Activated gamma-delta T cell (primary cell): ENCODE results near the gene CELF5.
"Not testable (repeated sequence)": the region's sequence is repeated elsewhere in the genome, so short reads cannot be mapped to it uniquely, and the experiment has no call there.

Source experiments
- DNase-seq: peaks from one replicate; lab custom pipeline; 2025; lab: John Stamatoyannopoulos, UW

The CELF5 gene

DNA sequence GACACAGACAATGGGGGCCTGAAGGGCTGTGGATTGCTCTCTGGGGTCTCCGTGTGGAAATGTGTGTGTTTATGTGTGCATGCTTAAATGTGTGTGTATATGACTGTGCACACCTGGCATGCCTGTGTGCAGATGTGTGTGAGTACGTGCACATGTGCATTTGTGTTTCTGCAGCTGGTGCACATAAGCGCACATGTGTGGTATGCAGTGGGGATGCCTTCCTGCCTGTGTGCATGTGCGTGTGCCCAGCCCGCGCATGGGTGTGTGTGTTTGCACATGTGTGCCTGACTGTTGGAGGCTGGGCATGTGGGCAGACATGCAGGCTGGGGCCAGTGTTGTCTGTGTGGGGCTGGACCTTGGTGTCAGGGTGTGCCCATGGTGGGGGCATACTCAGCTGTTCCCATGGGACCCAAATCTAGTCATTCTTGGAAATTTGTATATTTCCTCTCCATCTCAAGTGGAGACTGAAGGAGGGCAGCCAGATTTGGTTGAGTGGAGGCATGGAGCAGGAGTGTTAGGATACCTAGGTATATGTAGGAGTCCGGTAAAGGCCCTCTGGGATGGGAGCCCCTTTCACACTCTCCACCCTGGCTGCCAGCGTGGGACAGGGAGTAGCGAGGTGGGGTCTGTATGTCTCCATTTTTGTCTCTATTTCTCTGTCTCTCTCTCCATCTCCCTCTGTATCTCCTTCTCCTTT is 49.9 kb downstream of the CELF5 start:
- no peak for DNase-seq

DNA sequence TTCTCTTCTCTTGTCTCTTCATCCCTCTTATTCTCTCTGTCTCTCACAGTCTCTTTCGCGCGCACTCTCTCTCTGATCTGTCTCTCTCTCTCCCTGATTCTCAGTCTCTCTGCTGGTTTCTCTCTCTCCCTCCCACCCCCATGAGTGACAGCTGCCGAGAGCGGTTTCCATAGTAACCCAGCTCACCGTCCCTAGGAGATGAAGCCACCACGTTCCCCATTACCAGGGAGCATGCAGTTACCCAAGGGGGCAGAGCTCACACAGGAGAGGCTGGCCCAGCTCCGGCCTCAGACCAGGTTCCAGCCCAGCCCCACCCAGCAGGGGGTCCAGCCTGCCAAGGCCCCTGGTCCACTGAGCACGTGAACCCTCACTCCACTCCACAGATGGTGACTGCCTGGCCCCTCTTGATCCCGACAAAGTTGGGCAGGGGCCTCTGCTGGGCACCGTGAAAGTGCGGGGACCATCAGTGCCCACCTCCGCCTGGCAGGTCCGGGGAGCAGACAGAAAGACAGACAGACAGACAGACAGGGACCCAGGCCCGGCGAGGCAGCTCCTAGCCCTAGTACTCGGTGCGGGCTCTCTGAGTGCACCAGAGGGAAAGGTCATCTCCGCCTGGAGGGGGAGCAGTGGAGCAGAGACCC is 50.6 kb downstream of the CELF5 start:
- no peak for DNase-seq

DNA sequence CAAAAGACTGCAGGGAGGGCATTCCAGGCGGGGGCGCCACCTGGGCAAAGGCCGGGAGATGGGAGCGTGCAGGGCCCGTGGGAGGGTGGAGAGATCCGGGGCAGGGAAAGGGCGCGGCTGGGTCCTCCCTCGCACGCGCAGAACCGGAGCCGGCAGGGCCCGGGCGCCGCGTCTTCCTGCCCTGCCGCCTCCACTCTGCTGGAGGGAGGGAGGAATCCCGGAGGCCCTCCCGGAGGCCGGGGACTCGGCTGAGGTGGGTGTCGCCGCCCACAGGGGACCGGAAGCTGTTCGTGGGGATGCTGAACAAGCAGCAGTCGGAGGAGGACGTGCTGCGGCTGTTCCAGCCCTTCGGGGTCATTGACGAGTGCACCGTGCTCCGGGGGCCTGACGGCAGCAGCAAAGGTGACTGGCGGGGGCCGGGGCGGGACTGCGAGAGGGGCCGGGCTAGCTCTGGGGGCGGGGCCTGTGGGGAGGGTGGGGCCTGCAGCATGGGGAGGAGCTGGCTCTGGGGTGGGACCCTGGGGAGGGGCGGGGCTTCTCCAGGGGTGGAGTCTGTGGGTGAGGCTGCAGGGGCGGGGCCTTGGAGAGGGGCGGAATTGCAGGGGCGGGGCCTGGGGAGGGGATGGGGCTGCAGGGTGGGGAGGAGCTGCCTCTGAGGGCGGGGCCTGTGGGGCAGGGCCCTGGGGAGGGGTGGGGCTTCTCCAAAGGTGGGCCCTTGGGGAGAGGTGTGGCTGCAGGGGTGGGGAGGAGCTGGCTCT is 51.3 kb downstream of the CELF5 start:
- peak; percentile 91 for DNase-seq

DNA sequence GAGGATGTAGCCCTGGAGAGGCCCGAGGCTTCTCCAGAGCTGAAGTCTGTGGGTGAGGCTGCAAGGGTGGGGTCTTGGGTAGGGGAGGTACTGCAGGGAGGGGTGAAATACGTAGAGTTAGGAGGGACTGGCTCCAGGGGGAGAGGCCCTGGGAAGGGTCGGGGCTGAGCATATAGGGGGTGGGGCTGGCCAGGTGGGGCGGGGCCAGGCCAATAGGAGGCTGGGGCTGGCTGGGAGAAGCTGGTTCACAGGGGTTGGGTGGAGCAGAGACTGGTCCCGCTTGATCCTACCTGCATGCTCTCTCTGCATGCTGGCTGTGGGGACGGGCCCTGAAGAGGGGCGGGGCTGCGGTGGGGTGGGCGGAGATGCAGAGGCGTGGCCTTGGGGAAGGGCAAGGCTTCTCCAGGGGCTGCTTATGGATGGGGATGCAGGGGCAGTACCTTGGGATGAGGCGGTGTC is 51.9 kb downstream of the CELF5 start:
- peak; percentile 34 for DNase-seq

DNA sequence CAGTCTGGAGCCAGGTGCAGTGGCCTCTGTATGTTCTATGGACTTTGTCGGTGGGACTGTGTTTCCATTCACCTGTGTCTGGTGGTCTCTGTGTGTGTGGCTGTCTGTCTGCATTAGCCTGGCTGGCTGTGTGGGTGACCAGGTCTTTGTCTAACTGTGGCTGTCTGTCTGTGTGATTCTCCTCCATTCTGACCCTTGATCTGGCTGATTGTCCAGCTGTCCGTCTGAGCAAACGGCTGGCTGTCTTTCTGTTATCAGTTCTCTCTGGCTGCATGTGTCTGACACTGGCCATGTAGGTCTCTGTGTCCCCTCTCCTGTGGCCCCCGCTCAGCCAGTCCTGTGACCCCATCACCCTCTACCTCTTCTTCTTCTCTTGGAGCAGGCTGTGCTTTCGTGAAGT is 53.2 kb downstream of the CELF5 start:
- no peak for DNase-seq

DNA sequence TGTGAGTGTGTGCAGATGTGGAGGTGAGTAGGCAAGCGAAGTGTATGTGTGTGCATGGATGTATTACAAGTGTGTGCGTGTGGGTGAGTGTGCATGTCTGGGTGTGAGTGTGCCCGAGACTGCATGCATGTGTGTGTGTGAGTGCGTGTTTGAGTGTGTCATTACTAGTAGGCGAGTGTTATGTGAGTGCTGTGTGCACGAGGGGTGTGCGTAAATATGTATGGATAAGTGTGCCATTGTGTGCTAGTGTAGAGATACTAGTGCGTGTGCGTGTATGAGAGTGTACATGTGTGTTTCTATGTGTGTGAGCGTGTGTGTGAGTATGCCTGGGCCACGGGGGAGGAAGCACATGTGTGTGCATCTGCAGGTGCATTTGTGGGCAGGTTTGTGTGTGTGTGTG is 53.8 kb downstream of the CELF5 start:
- DNase-seq = no peak

DNA sequence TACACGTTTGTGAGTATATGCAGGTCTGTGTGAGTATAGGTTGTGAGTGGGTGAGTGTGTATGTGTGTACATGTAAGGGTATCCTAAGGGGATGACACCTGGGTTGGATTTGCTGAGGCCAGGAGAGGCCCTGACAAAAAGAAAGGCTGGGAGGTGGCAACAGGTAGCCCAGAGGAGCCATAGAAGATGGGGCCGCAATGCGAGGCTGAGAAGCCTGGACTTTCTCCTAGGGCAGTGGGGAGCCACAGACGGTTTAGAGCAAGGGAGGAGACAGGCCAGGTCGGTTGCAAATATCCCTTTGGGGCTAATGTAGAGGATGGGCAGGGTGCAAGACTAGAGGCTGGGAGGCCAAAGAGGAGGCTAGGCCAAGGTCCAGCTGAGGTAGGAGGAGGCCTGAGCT is 54.3 kb downstream of the CELF5 start:
- DNase-seq = no peak

DNA sequence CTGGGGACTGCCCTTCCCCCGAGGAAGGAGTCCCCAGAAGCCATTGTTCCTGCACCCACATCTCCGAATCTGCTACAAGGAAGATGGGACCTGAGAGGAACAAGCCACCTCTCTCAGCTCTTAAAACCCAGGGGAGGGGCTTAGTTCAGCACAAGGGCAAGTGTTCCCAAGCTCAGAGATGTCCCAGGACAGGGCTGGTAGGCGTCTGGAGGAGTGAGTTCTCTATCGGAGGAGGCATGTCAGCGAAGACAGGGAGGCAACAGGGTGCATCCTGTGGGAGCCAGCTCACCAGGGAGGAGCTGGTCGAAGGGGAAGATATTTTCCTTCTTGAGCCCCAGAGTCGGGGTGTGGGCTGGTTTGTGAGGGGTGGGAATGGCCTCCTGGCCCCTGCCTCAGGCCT is 54.8 kb downstream of the CELF5 start:
- no peak for DNase-seq

DNA sequence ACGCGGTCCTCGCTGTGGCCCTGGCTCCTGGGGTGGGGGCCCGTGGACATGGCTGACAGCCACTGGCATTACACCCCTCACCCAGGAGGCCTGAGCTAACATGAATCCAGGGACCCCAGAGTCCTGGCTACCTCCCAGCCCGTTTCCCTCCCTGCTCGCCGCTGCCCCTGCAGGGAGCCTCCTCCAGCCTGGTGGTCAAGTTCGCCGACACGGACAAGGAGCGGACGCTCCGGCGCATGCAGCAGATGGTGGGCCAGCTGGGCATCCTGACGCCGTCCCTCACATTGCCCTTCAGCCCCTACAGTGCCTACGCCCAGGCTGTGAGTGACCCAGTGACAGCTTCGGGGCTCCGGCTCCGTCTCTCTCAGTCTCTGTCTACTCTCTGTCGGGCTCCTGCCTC is 56.6 kb downstream of the CELF5 start:
- no peak for DNase-seq

DNA sequence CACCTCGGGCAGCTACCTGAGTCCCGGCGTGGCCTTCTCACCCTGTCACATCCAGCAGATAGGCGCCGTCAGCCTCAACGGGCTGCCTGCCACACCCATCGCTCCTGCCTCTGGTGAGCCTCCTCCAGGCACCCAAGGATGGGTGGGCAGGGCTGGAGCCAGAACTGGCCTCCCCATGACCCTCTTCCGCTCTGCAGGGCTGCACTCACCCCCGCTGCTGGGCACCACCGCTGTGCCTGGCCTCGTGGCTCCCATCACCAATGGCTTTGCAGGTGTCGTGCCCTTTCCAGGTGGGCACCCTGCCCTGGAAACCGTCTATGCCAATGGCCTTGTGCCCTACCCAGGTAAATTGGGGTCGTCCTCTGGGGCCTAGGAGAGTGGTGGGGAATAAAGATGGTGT is 57.7 kb downstream of the CELF5 start:
- no peak for DNase-seq

DNA sequence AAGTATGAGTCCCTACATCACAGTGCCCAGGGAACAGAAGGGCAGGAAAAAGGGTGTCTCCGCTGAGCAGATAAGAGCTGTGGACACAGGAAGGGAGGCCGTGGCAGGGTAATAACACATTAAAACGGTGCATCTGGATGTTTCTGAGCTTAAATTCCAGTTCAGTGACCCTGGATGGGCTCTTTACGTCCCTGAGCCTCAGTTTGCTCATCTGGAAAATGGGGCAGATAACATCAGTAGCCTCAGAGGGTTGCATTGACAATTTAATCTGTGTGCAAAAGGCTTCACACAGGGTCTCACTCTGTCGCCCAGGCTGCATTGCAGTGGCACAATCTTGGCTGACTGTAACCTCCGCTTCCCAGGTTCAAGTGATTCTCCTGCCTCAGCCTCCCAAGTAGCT is 58.1 kb downstream of the CELF5 start:
- no peak for DNase-seq

DNA sequence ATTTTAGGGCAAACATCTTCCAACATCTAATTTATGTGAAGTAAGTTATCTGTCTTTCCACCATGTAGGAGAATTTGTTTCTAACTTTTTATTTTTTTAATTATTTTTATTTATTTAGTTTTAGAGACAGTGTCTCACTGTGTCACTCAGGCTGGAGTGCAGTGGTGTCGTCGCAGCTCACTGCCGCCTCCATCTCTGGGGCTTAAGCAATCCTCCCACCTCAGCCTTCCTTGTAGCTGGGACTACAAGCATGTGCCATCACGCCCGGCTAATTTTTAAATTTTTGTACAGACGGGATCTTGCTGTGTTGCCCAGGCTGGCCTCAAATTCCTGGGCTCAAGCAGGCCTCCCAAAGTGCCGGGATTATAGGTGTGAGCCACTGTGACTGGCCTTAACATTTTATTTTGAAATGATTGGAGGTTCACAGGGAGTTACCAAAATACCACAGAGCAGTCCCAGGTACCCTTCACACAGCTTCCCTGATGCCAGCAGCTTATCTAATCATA is 58.8 kb downstream of the CELF5 start:
- DNase-seq = no peak

DNA sequence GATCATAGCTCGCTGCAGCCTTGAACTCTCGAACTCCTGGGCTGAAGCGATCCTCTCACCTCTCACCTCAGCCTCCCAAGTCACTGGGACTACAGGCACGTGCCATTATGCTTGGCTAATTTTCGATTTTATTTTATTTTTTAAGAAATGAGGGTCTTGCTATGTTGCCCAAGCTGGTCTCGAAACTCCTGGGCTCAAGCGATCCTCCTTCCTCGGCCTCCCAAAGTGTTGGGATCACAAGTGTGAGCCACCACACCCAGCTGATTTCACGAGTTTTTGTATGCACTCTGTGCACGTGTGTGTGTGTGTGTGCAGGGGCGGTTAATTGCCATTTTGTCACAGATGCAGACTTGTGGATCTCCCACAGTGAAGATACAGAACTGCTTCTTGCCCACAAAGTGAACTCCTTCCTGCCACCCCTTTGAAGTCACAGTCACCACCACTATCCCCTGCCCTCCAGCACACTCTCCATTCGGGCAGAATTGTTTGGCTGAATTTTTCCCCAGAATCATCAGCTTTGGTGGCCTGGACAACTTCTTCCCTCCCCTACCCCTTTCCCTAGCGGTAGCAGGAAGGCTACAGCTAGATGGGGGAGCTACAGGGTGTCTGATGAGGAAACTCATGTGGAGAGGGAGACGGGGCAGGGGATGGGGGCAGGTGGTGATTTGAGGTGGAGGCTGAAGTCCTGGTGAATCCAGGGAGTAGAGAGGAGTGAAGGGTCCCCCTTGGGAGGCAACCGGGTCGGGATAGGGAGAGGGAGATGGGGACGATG is 59.6 kb downstream of the CELF5 start:
- DNase-seq = no peak

DNA sequence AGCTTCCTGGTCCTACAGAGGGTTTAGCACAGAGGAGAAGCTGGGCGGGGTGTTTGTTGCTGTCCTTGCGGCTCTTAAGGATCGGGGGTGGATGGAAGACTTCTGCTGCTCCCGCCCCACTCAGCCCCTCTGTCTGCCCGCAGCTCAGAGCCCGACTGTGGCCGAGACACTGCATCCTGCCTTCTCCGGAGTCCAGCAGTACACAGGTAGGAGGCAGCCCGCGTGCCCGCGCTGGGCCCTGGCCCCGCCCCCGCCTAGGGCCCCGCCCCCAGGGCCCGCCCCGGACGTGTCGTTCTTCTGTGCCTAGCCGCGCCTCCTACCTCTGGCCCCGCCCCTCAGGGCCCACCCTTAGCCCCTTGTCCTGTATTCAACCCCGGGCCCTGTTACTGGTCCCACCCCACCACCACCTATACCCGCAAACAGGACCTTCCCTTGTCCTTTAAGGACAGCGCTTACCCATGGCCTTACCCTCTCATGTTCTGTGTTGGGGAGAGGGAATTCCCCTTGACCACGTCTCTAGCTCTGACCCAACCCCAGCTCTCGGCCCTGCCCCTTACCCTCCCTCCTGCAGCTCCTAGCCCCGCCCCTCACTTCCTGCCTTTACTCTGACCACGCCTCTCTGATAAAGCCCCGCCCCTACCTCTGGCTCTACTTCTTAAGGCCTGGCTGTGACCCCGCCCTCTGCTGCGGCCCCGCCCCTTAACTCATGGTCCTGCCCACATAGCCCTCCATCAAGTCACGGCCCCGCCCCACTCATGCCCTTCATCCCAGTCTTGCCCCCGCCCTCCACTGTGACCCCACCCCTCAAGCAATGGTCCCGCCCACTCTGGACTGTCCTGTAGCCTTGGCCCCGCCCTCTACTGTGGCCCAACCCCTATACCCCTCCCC is 60.5 kb downstream of the CELF5 start:
- peak; percentile 50 for DNase-seq

DNA sequence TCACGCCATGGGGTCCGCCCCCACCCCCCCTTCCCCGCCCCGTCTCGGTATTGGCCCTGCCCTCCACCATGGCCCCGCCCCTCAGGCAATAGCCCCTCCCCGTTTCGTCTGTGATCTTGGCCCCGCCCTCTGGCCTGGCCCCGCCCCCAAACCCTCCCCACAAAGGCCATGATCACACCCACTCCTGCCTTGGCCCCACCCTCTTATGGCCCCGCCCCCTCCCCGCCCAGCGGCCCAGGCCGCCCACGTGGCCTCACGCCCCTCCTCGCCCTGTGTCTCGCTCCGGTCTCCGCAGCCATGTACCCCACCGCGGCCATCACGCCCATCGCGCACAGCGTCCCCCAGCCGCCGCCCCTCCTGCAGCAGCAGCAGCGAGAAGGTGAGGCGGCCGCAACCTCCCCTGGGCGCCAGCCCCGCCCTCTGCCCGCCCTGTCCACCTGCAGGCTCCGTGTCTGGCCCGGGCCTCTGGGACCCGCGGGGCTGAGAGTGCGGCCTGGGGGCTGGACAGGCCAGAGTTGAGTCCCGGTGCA is 61.3 kb downstream of the CELF5 start:
- DNase-seq = peak; percentile 51

DNA sequence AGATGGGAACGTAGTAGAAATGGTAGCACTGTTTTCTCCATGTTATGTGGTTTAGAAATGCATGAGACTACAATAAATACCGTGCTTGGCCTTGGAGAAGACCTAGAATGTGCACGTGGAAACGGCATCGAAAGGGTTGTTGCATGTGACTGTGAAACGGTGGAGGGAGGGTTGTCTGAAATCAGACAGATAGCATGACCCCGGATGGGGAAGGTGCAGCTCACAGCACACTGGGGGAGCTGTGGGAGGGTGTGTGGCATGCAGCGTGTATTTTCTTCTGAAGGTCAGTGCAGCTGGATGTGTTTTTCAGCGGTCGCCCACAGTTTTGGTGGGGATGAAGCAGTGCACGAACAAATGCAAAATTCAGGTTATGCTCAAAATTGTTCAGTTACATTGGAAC is 63.4 kb downstream of the CELF5 start:
- DNase-seq = no peak

DNA sequence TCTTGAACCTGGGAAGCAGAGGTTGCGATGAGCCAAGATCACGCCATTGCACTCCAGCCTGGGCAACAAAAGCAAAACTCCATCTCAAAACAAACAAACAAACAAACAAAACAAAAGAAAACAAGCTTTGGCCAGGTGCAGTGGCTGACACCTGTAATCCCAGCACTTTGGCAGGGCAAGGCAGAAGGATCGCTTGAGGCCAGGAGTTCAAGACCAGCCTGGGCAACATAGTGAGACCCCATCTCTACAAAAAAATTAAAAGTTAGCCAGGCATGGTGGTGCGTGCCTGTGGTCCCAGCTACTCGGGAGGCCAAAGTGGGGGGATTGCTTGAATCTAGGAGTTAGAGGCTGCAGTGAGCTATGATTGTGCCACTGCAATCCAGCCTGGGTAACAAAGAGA is 64.0 kb downstream of the CELF5 start:
- DNase-seq = not testable (repeated sequence)

DNA sequence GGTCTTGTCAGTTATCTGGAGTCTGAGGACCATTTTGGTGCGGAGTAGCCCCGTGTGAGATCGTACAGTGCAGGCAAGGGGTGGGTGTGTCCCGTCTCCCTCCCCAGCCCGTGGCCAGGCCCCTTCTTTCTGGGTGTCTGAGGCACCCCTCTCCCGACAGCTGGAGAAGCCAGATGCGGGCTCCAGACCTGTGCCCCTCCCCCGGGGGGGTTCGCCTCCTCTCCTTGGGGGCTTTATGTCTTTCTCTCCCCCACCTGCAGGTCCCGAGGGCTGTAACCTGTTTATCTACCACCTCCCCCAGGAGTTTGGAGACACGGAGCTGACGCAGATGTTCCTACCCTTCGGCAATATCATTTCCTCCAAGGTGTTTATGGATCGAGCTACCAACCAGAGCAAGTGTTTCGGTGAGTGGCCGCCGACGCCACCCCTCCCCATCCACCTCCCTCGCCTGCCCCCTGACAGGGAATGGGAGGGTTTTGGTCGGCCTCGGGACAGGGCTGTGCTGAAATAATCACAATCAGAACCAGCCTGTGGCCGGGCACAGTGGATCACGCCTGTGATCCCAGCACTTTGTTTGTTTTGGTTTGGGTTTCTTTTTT is 65.6 kb downstream of the CELF5 start:
- no peak for DNase-seq

DNA sequence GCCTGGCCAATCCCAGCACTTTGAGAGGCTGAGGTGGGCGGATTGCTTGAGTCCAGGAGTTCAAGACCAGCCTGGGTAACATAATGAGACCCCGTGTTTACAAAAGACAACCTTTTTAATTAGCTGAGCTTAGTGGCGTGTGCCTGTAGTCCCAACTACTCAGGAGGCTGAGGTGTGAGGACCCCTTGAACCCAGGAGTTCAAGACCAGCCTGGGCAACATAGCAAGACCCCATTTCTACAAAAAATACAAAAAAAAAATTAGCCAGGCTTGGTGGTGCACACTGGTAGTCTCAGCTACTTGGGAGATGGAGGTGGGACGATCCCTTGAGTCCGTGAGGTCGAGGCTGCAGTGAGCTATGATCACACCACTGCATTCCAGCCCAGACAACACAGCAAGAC is 66.4 kb downstream of the CELF5 start:
- DNase-seq = not testable (repeated sequence)

DNA sequence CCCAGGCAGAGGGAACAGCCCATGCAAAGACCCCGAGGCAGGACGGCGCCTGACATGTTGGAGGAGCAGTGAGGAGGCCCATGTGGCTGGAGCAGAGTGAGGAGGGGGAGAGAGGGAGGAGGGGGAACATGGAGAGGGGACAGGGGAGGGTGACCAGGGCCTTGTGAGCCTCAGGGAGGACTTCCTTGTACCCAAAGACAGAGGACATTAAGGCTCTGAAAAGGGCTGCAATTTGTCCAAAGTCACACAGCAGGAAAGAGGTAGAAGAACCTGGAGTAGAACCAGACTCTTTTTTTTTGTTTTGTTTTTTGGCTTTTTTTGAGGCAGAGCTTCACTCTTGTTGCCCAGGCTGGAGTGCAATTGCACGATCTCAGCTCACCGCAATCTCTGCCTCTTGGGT is 67.2 kb downstream of the CELF5 start:
- no peak for DNase-seq
